SK-N-SH (cell line): ENCODE data around the gene STEAP1. TPM values are rescaled to one million over a fixed set of nuclear protein-coding genes. Genes with fewer than 3 reads are reported as not detected.

Experiments
- CTCF ChIA-PET: fragments of 300-600, 350-600 bp; formaldehyde crosslinking; extraction: SDS; loops from one replicate; lab custom pipeline; 2021; lab: Yijun Ruan, JAX
- POLR2A ChIA-PET: fragments of 350-600 bp; sonication (Branson Sonifier 250); formaldehyde crosslinking; extraction: SDS; loops from one replicate; lab custom pipeline; 2020; ENCODE audit warnings: antibody characterized with exemption, inconsistent platforms; lab: Yijun Ruan, JAX
- DNase-seq: peaks from one replicate; pipeline ENCODE4 v3.0.0; 2012
- H2AFZ ChIP-seq: fragments of 200-600 bp; sonication (generic); 2 replicates; pipeline ENCODE4 v1.8.1; 2016; ENCODE audit warnings: antibody characterized with exemption, mild to moderate bottlenecking, low read depth
- H3F3A ChIP-seq: fragments of 200-600 bp; sonication (generic); replicated peaks from 2 replicates; pipeline ENCODE3; 2016; ENCODE audit warnings: antibody characterized with exemption, mild to moderate bottlenecking; ENCODE audit not compliant: insufficient read depth
- H3K27ac ChIP-seq, 2 experiments: fragments of 200-500 bp in 1 of 2; fragments of 200-600 bp in 1 of 2; sonication (Bioruptor generic) in 1 of 2; sonication (generic), shearing (Covaris generic) in 1 of 2; 2 replicates each; pipeline versions ENCODE4 v1.5.1 to v1.6.1; 2014 to 2016; ENCODE audit warnings: low read depth in 2 of 2, inconsistent platforms in 1 of 2, low read length in 1 of 2, mild to moderate bottlenecking in 1 of 2, mixed read lengths in 1 of 2
- H3K27me3 ChIP-seq: fragments of 200-600 bp; sonication (generic), shearing (Covaris generic); 2 replicates; pipeline ENCODE4 v1.6.1; 2016; ENCODE audit warnings: mixed run types; ENCODE audit not compliant: insufficient read depth
- H3K36me3 ChIP-seq, 2 experiments: fragments of 200-500 bp in 1 of 2; fragments of 200-600 bp in 1 of 2; sonication (Bioruptor generic) in 1 of 2; sonication (generic) in 1 of 2; replicated peaks in 1 of 2; 2 replicates each; pipeline versions ENCODE3 to v1.5.1; 2014 to 2016; ENCODE audit warnings: low read length in 1 of 2, mild to moderate bottlenecking in 1 of 2; ENCODE audit not compliant: insufficient read depth in 2 of 2, control insufficient read depth in 1 of 2
- H3K4me1 ChIP-seq, 2 experiments: fragments of 200-500 bp in 1 of 2; fragments of 200-600 bp in 1 of 2; sonication (Bioruptor generic) in 1 of 2; sonication (generic), shearing (Covaris generic) in 1 of 2; 2 replicates each; pipeline versions ENCODE4 v1.5.1 to v1.6.1; 2014 to 2016; ENCODE audit warnings: low read depth in 1 of 2, low read length in 1 of 2, mixed run types in 1 of 2; ENCODE audit not compliant: insufficient read depth in 2 of 2, control insufficient read depth in 1 of 2
- H3K4me2 ChIP-seq: fragments of 200-600 bp; sonication (generic), shearing (Covaris generic); 2 replicates; pipeline ENCODE4 v1.6.1; 2017; ENCODE audit warnings: mixed run types
- H3K4me3 ChIP-seq, 2 experiments: fragments of 200-500 bp in 1 of 2; fragments of 200-600 bp in 1 of 2; sonication (Bioruptor generic) in 1 of 2; sonication (generic), shearing (Covaris generic) in 1 of 2; 2 replicates each; pipeline versions ENCODE4 v1.5.1 to v1.8.1; 2014 to 2016; ENCODE audit warnings: low read depth in 2 of 2, inconsistent platforms in 1 of 2, low read length in 1 of 2, mild to moderate bottlenecking in 1 of 2, mixed read lengths in 1 of 2, moderate library complexity in 1 of 2
- H3K79me2 ChIP-seq: fragments of 200-600 bp; sonication (generic); 2 replicates; pipeline ENCODE4 v1.8.1; 2017; ENCODE audit warnings: mild to moderate bottlenecking; ENCODE audit not compliant: insufficient read depth
- H3K9ac ChIP-seq: fragments of 200-600 bp; sonication (generic); 2 replicates; pipeline ENCODE4 v1.6.1; 2017; ENCODE audit warnings: mixed run types
- H3K9me2 ChIP-seq: fragments of 200-600 bp; sonication (generic); 2 replicates; pipeline ENCODE4 v1.6.1; 2017; ENCODE audit warnings: mixed run types
- H3K9me3 ChIP-seq: fragments of 200-600 bp; sonication (generic); 2 replicates; pipeline ENCODE4 v1.6.1; 2017; ENCODE audit warnings: mixed run types, mild to moderate bottlenecking, moderate library complexity
- H4K20me1 ChIP-seq: fragments of 200-600 bp; sonication (generic); 2 replicates; pipeline ENCODE4 v1.6.1; 2017; ENCODE audit warnings: mild to moderate bottlenecking, mixed run types; ENCODE audit not compliant: insufficient read depth
- CHD2 ChIP-seq: fragments of 150-350 bp; IDR thresholded peaks from 2 replicates; pipeline ENCODE4 v1.6.1; 2018; ENCODE audit warnings: low read length; ENCODE audit not compliant: partially characterized antibody
- ELF1 ChIP-seq: IDR thresholded peaks from 2 replicates; pipeline ENCODE4 v1.4.0; 2012
- FOXJ3 ChIP-seq: sonication (generic); formaldehyde crosslinking; IDR thresholded peaks from 2 replicates; pipeline ENCODE4 v1.5.1; 2020; ENCODE audit warnings: mild to moderate bottlenecking, missing genetic modification reagents
- FOXM1 ChIP-seq: IDR thresholded peaks from 2 replicates; pipeline ENCODE4 v1.4.0; 2012; ENCODE audit warnings: low read depth, mild to moderate bottlenecking
- GABPA ChIP-seq: IDR thresholded peaks from 2 replicates; pipeline ENCODE4 v1.4.0; 2012; ENCODE audit warnings: low read depth, mild to moderate bottlenecking
- GATA2 ChIP-seq: sonication (generic); formaldehyde crosslinking; IDR thresholded peaks from 2 replicates; pipeline ENCODE4 v1.5.0; 2020; ENCODE audit warnings: mild to moderate bottlenecking, missing genetic modification reagents
- JUND ChIP-seq: IDR thresholded peaks from 2 replicates; pipeline ENCODE4 v1.4.0; 2012
- MXI1 ChIP-seq: IDR thresholded peaks from 2 replicates; pipeline ENCODE4 v1.6.1; 2012; ENCODE audit warnings: mild to moderate bottlenecking, low read depth, low read length, improper control_type of control experiment
- NFIC ChIP-seq: IDR thresholded peaks from 2 replicates; pipeline ENCODE4 v1.4.0; 2012; ENCODE audit warnings: borderline replicate concordance
- POLR2AphosphoS5 ChIP-seq: IDR thresholded peaks from 2 replicates; pipeline ENCODE4 v1.6.1; 2012; ENCODE audit warnings: low read depth, low read length
- RFX5 ChIP-seq: IDR thresholded peaks from 2 replicates; pipeline ENCODE4 v1.6.1; 2012; ENCODE audit warnings: mild to moderate bottlenecking, improper control_type of control experiment, low read length
- SIN3A ChIP-seq: IDR thresholded peaks from 2 replicates; pipeline ENCODE4 v1.6.1; 2012; ENCODE audit warnings: low read depth, mild to moderate bottlenecking, low read length, moderate library complexity, borderline replicate concordance
- TCF12 ChIP-seq: IDR thresholded peaks from 2 replicates; pipeline ENCODE4 v1.4.0; 2012
- TEAD4 ChIP-seq: IDR thresholded peaks from 2 replicates; pipeline ENCODE4 v1.4.0; 2012; ENCODE audit warnings: mild to moderate bottlenecking, borderline replicate concordance; ENCODE audit not compliant: insufficient read depth
- YY1 ChIP-seq: IDR thresholded peaks from 2 replicates; pipeline ENCODE4 v1.4.0; 2012; ENCODE audit warnings: low read depth, mild to moderate bottlenecking
- WGBS: methylation state at CpG from one replicate; pipeline ENCODE4 v1.1.6; 2017; ENCODE audit warnings: low lambda C conversion rate; 5-methylcytosine and 5-hydroxymethylcytosine counted together
- polyA plus RNA-seq, 3 experiments: library from polyadenylated mRNA; depleted of rRNA; stranded (reverse); fragments of >200 nt; gene quantifications; 2 replicates each; pipeline ENCODE4 v1.2.3, GENCODE V29; 2012
- TF ChIP-seq, protein P1 (sequence below): IDR thresholded peaks from 2 replicates; pipeline ENCODE4 v1.6.1; 2012; ENCODE audit warnings: mild to moderate bottlenecking, low read depth, low read length, moderate library complexity
- TF ChIP-seq, protein P2 (sequence below): fragments of 150-350 bp; IDR thresholded peaks from 2 replicates; pipeline ENCODE4 v1.6.1; 2016; ENCODE audit warnings: mild to moderate bottlenecking, low read depth, low read length
- TF ChIP-seq, protein P3 (sequence below): IDR thresholded peaks from 2 replicates; pipeline ENCODE4 v1.4.0; 2012; ENCODE audit warnings: low read depth, borderline replicate concordance
- TF ChIP-seq, protein P4 (sequence below): IDR thresholded peaks from 2 replicates; pipeline ENCODE4 v1.4.0; 2012; ENCODE audit warnings: low read depth
- TF ChIP-seq, protein P5 (sequence below): IDR thresholded peaks from 2 replicates; pipeline ENCODE4; 2012

Gene STEAP1
- polyA plus RNA-seq, 1 of the 3 experiments (the other 2 are of a cell fraction) = 17.0 TPM

- TF ChIP-seq, protein P1, sequence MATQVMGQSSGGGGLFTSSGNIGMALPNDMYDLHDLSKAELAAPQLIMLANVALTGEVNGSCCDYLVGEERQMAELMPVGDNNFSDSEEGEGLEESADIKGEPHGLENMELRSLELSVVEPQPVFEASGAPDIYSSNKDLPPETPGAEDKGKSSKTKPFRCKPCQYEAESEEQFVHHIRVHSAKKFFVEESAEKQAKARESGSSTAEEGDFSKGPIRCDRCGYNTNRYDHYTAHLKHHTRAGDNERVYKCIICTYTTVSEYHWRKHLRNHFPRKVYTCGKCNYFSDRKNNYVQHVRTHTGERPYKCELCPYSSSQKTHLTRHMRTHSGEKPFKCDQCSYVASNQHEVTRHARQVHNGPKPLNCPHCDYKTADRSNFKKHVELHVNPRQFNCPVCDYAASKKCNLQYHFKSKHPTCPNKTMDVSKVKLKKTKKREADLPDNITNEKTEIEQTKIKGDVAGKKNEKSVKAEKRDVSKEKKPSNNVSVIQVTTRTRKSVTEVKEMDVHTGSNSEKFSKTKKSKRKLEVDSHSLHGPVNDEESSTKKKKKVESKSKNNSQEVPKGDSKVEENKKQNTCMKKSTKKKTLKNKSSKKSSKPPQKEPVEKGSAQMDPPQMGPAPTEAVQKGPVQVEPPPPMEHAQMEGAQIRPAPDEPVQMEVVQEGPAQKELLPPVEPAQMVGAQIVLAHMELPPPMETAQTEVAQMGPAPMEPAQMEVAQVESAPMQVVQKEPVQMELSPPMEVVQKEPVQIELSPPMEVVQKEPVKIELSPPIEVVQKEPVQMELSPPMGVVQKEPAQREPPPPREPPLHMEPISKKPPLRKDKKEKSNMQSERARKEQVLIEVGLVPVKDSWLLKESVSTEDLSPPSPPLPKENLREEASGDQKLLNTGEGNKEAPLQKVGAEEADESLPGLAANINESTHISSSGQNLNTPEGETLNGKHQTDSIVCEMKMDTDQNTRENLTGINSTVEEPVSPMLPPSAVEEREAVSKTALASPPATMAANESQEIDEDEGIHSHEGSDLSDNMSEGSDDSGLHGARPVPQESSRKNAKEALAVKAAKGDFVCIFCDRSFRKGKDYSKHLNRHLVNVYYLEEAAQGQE = no peak
- TF ChIP-seq, protein P2, sequence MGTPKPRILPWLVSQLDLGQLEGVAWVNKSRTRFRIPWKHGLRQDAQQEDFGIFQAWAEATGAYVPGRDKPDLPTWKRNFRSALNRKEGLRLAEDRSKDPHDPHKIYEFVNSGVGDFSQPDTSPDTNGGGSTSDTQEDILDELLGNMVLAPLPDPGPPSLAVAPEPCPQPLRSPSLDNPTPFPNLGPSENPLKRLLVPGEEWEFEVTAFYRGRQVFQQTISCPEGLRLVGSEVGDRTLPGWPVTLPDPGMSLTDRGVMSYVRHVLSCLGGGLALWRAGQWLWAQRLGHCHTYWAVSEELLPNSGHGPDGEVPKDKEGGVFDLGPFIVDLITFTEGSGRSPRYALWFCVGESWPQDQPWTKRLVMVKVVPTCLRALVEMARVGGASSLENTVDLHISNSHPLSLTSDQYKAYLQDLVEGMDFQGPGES = no peak
- TF ChIP-seq TEAD4 = no peak
- TF ChIP-seq CHD2 = no peak
- TF ChIP-seq GATA2 (CRISPR knock-in tag) = no peak
- no peak for TF ChIP-seq TCF12
- no peak for TF ChIP-seq POLR2AphosphoS5
- TF ChIP-seq, protein P3, sequence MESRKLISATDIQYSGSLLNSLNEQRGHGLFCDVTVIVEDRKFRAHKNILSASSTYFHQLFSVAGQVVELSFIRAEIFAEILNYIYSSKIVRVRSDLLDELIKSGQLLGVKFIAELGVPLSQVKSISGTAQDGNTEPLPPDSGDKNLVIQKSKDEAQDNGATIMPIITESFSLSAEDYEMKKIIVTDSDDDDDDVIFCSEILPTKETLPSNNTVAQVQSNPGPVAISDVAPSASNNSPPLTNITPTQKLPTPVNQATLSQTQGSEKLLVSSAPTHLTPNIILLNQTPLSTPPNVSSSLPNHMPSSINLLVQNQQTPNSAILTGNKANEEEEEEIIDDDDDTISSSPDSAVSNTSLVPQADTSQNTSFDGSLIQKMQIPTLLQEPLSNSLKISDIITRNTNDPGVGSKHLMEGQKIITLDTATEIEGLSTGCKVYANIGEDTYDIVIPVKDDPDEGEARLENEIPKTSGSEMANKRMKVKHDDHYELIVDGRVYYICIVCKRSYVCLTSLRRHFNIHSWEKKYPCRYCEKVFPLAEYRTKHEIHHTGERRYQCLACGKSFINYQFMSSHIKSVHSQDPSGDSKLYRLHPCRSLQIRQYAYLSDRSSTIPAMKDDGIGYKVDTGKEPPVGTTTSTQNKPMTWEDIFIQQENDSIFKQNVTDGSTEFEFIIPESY = no peak
- TF ChIP-seq ELF1 = no peak
Measured at GRCh38 chr7:90163534-90163933, 9.3 kb downstream of the STEAP1 start (continued).

GRCh38 chr7:90165724-90166123, 11.5 kb downstream of the STEAP1 start:
- H2AFZ ChIP-seq = no peak overlapping the region
- WGBS = 86% methylated on average over 2 of the region's 2 CpGs
- H3K9ac ChIP-seq = no peak overlapping the region
- H3K79me2 ChIP-seq = no peaks in the 10 kb centered on the region
- no peak overlapping the region for H3K4me2 ChIP-seq
- ChIA-PET CTCF (interaction anchor here (1.0 to 2.9 kb wide), 3 partner anchors 10 to 46 kb away, joined by 3 to 8 read pairs (median 4); partner anchors contain the start of gene STEAP2), POLR2A (no interaction called here)
- H3K9me2 ChIP-seq = no peaks in the 10 kb centered on the region
- no peaks in the 10 kb centered on the region for H4K20me1 ChIP-seq
- no peaks in the 10 kb centered on the region for H3F3A ChIP-seq
- H3K27ac ChIP-seq = no peak overlapping the region
- no peaks in the 10 kb centered on the region for H3K27me3 ChIP-seq
- DNase-seq = no peak
- no peak overlapping the region for H3K4me3 ChIP-seq
- peaks cover 22% of the 10 kb centered on the region for H3K9me3 ChIP-seq
- H3K36me3 ChIP-seq = peaks cover 0 to 45% of the 10 kb centered on the region in 2 experiments
- no peaks in the 10 kb centered on the region for H3K4me1 ChIP-seq
- TF ChIP-seq YY1 = no peak
- no peak for TF ChIP-seq MXI1
- no peak for TF ChIP-seq GABPA
- no peak for TF ChIP-seq FOXM1
- TF ChIP-seq TEAD4 = no peak
- no peak for TF ChIP-seq SIN3A
- TF ChIP-seq RFX5 = no peak
- TF ChIP-seq FOXJ3 = no peak
- TF ChIP-seq, protein P4, sequence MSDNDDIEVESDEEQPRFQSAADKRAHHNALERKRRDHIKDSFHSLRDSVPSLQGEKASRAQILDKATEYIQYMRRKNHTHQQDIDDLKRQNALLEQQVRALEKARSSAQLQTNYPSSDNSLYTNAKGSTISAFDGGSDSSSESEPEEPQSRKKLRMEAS = no peak
- TF ChIP-seq, protein P5, sequence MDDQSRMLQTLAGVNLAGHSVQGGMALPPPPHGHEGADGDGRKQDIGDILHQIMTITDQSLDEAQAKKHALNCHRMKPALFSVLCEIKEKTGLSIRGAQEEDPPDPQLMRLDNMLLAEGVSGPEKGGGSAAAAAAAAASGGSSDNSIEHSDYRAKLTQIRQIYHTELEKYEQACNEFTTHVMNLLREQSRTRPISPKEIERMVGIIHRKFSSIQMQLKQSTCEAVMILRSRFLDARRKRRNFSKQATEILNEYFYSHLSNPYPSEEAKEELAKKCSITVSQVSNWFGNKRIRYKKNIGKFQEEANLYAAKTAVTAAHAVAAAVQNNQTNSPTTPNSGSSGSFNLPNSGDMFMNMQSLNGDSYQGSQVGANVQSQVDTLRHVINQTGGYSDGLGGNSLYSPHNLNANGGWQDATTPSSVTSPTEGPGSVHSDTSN = no peak
- no peak for TF ChIP-seq JUND
- no peak for TF ChIP-seq NFIC
- no peak for TF ChIP-seq ELF1
- no peak for TF ChIP-seq GATA2 (CRISPR knock-in tag)
- TF ChIP-seq, protein P1 = no peak
